ENCODE results near the gene SLC25A13. TPM values are rescaled to one million over a fixed set of nuclear protein-coding genes. Genes with fewer than 3 reads are reported as not detected.
A peak's percentile ranks its signal among the peaks of the same experiment; 100 is the strongest.

SLC25A13 gene
- total and polyA plus RNA-seq, 2 donors (not counting 1 experiment from before 2014, with no cell fraction given) = 6.9 to 12.0 TPM

- Histone ChIP-seq H3K36me3 (ENCODE audit: control insufficient read depth, insufficient read depth, low read length) (no peaks in the 10 kb centered on the region), H3K9ac (ENCODE audit: insufficient read depth, low read length) (no peak overlapping the region), H3K27me3 (ENCODE audit: control insufficient read depth, insufficient read depth, low read length) (no peaks in the 10 kb centered on the region), H3K4me3 (replicated peaks in 1 of 4; ENCODE audit: control extremely low read depth in 1 of 4, insufficient read depth in 1 of 4, low read depth in 3 of 4, low read length in 4 of 4) (peak overlapping the region in 3 of 4 experiments; percentile 76 to 97 (median 88)), H3K79me2 (ENCODE audit: control insufficient read depth, insufficient read depth, low read length) (peaks cover 18% of the 10 kb centered on the region), H3K4me2 (ENCODE audit: extremely low read depth, insufficient read depth, low read length) (peak overlapping the region; percentile 53), H2AFZ (ENCODE audit: low read length) (no peak overlapping the region), H3K9me3 (ENCODE audit: control insufficient read depth, insufficient read depth, low read depth, low read length) (no peaks in the 10 kb centered on the region), H3K27ac (ENCODE audit: insufficient read depth, low read length) (no peak overlapping the region), H4K20me1 (ENCODE audit: control insufficient read depth, extremely low read depth, insufficient read depth, low read length) (no peaks in the 10 kb centered on the region), H3K4me1 (ENCODE audit: control insufficient read depth, extremely low read depth, insufficient read depth, low read length) (peaks cover 2% of the 10 kb centered on the region)
- no peak for DNase-seq (ENCODE audit: low read depth in 2 of 2)
- no peak for TF ChIP-seq EZH2 (IDR thresholded peaks at IDR 0.05; ENCODE audit: low read length, missing control alignments)
- no peak for TF ChIP-seq CTCF (conservative IDR thresholded peaks at IDR 0.05 in 1 of 2, IDR thresholded peaks at IDR 0.05 in 1 of 2; ENCODE audit: low read depth in 1 of 2, low read length in 2 of 2)
Observed at GRCh38 chr7:96320442-96320841, 1.5 kb downstream of the SLC25A13 start.

GRCh38 chr7:96319439-96319838 lies 2.5 kb downstream of the SLC25A13 start:
- no peak for TF ChIP-seq CTCF (conservative IDR thresholded peaks at IDR 0.05 in 1 of 2, IDR thresholded peaks at IDR 0.05 in 1 of 2; ENCODE audit: low read depth in 1 of 2, low read length in 2 of 2)
- Histone ChIP-seq H2AFZ (ENCODE audit: low read length) (no peak overlapping the region), H4K20me1 (ENCODE audit: control insufficient read depth, extremely low read depth, insufficient read depth, low read length) (no peaks in the 10 kb centered on the region), H3K4me3 (replicated peaks in 1 of 4; ENCODE audit: control extremely low read depth in 1 of 4, insufficient read depth in 1 of 4, low read depth in 3 of 4, low read length in 4 of 4) (no peak overlapping the region), H3K4me2 (ENCODE audit: extremely low read depth, insufficient read depth, low read length) (no peak overlapping the region), H3K79me2 (ENCODE audit: control insufficient read depth, insufficient read depth, low read length) (peaks cover 18% of the 10 kb centered on the region), H3K9ac (ENCODE audit: insufficient read depth, low read length) (no peak overlapping the region), H3K9me3 (ENCODE audit: control insufficient read depth, insufficient read depth, low read depth, low read length) (no peaks in the 10 kb centered on the region), H3K4me1 (ENCODE audit: control insufficient read depth, extremely low read depth, insufficient read depth, low read length) (peaks cover 2% of the 10 kb centered on the region), H3K27ac (ENCODE audit: insufficient read depth, low read length) (no peak overlapping the region), H3K36me3 (ENCODE audit: control insufficient read depth, insufficient read depth, low read length) (no peaks in the 10 kb centered on the region), H3K27me3 (ENCODE audit: control insufficient read depth, insufficient read depth, low read length) (no peaks in the 10 kb centered on the region)
- no peak for DNase-seq (ENCODE audit: low read depth in 2 of 2)

- DNase-seq (ENCODE audit: low read depth in 2 of 2) = no peak
- Histone ChIP-seq H3K4me3 (replicated peaks in 1 of 4; ENCODE audit: control extremely low read depth in 1 of 4, insufficient read depth in 1 of 4, low read depth in 3 of 4, low read length in 4 of 4) (no peak overlapping the region), H3K27me3 (ENCODE audit: control insufficient read depth, insufficient read depth, low read length) (no peaks in the 10 kb centered on the region), H3K9ac (ENCODE audit: insufficient read depth, low read length) (no peak overlapping the region), H3K27ac (ENCODE audit: insufficient read depth, low read length) (no peak overlapping the region), H2AFZ (ENCODE audit: low read length) (no peak overlapping the region), H3K36me3 (ENCODE audit: control insufficient read depth, insufficient read depth, low read length) (no peaks in the 10 kb centered on the region), H3K4me2 (ENCODE audit: extremely low read depth, insufficient read depth, low read length) (no peak overlapping the region), H3K79me2 (ENCODE audit: control insufficient read depth, insufficient read depth, low read length) (peaks cover 18% of the 10 kb centered on the region), H4K20me1 (ENCODE audit: control insufficient read depth, extremely low read depth, insufficient read depth, low read length) (no peaks in the 10 kb centered on the region), H3K4me1 (ENCODE audit: control insufficient read depth, extremely low read depth, insufficient read depth, low read length) (peaks cover 2% of the 10 kb centered on the region), H3K9me3 (ENCODE audit: control insufficient read depth, insufficient read depth, low read depth, low read length) (no peaks in the 10 kb centered on the region)
- TF ChIP-seq CTCF (conservative IDR thresholded peaks at IDR 0.05 in 1 of 2, IDR thresholded peaks at IDR 0.05 in 1 of 2; ENCODE audit: low read depth in 1 of 2, low read length in 2 of 2) (no peak), EZH2 (IDR thresholded peaks at IDR 0.05; ENCODE audit: low read length, missing control alignments) (no peak)
Observed at GRCh38 chr7:96316949-96317348, 4.9 kb downstream of the SLC25A13 start.
